ENCODE measurements around the gene INHBB. TPM values are rescaled to one million over a fixed set of nuclear protein-coding genes. Genes with fewer than 3 reads are reported as not detected.

The INHBB gene
- 0.01 TPM for polyA plus RNA-seq (2013, experiment 1 of 2)
- polyA plus RNA-seq (2013, experiment 2 of 2): 0.01 TPM

GRCh38 chr2:120346026-120346666 lies at the start of gene INHBB:
TSS of gene INHBB (plus strand) at chr2:120346136. CDS start at chr2:120346189, 53 bp downstream.
- Histone ChIP-seq H2BK120ac (ENCODE audit: low read depth, low read length) (no peak within 1 kb of the TSS), H3K27ac (ENCODE audit: low read length, poor library complexity, severe bottlenecking) (no peak within 1 kb of the TSS), H3K23ac (ENCODE audit: low read length in 2 of 2) (peak within 1 kb of the TSS in 1 of 2 experiments; percentile 37), H3K79me1 (replicated peaks; ENCODE audit: low read length, poor library complexity, severe bottlenecking) (no peaks in the 10 kb centered on the region), H3K9ac (ENCODE audit: low read length) (no peak within 1 kb of the TSS), H3K27me3 (ENCODE audit: control insufficient read depth in 1 of 2, insufficient read depth in 1 of 2, low read length in 2 of 2) (peaks cover 74 to 77% of the 10 kb centered on the region in 2 experiments), H2BK12ac (ENCODE audit: low read length in 2 of 2) (no peak within 1 kb of the TSS), H4K8ac (ENCODE audit: low read length) (no peak within 1 kb of the TSS), H3K18ac (ENCODE audit: low read depth in 1 of 2, low read length in 2 of 2) (no peak within 1 kb of the TSS), H2BK15ac (ENCODE audit: low read depth, poor library complexity, severe bottlenecking) (no peak within 1 kb of the TSS), H3K4me1 (ENCODE audit: control insufficient read depth, insufficient read depth, low read depth, low read length) (peaks cover 41% of the 10 kb centered on the region), H2AK5ac (ENCODE audit: low read length, severe bottlenecking) (no peak within 1 kb of the TSS), H3K14ac (ENCODE audit: low read length in 2 of 2) (no peak within 1 kb of the TSS), H4K91ac (ENCODE audit: low read length) (no peak within 1 kb of the TSS), H2BK5ac (ENCODE audit: low read depth, low read length, poor library complexity, severe bottlenecking) (no peak within 1 kb of the TSS), H2AFZ (ENCODE audit: low read depth, low read length) (no peak within 1 kb of the TSS), H3K4me3 (ENCODE audit: insufficient read depth in 1 of 2, low read depth in 1 of 2, low read length in 2 of 2) (peak within 1 kb of the TSS; percentile 43 to 53), H3K9me3 (ENCODE audit: control insufficient read depth, low read length) (no peaks in the 10 kb centered on the region), H3K4me2 (ENCODE audit: low read length, poor library complexity, severe bottlenecking) (peak within 1 kb of the TSS; percentile 96), H3K4ac (ENCODE audit: low read depth in 1 of 2, low read length in 2 of 2) (no peak within 1 kb of the TSS), H3K36me3 (ENCODE audit: control insufficient read depth in 1 of 2, insufficient read depth in 2 of 2, low read depth in 1 of 2, low read length in 2 of 2) (no peaks in the 10 kb centered on the region)
- 4% methylated on average over 31 of the region's 99 CpGs for WGBS
- DNase-seq: no peak

- Histone ChIP-seq H3K14ac (ENCODE audit: low read length in 2 of 2) (no peak overlapping the region), H2AK5ac (ENCODE audit: low read length, severe bottlenecking) (no peak overlapping the region), H4K91ac (ENCODE audit: low read length) (no peak overlapping the region), H3K9me3 (ENCODE audit: control insufficient read depth, low read length) (no peaks in the 10 kb centered on the region), H3K4me1 (ENCODE audit: control insufficient read depth, insufficient read depth, low read depth, low read length) (peaks cover 11% of the 10 kb centered on the region), H3K23ac (ENCODE audit: low read length in 2 of 2) (no peak overlapping the region), H3K9ac (ENCODE audit: low read length) (no peak overlapping the region), H3K79me1 (replicated peaks; ENCODE audit: low read length, poor library complexity, severe bottlenecking) (peaks cover 15% of the 10 kb centered on the region), H3K36me3 (ENCODE audit: control insufficient read depth in 1 of 2, insufficient read depth in 2 of 2, low read depth in 1 of 2, low read length in 2 of 2) (peaks cover 23 to 81% of the 10 kb centered on the region in 2 experiments), H2AFZ (ENCODE audit: low read depth, low read length) (no peak overlapping the region), H3K4me2 (ENCODE audit: low read length, poor library complexity, severe bottlenecking) (no peak overlapping the region), H2BK120ac (ENCODE audit: low read depth, low read length) (no peak overlapping the region), H3K27ac (ENCODE audit: low read length, poor library complexity, severe bottlenecking) (no peak overlapping the region), H3K18ac (ENCODE audit: low read depth in 1 of 2, low read length in 2 of 2) (no peak overlapping the region), H2BK15ac (ENCODE audit: low read depth, poor library complexity, severe bottlenecking) (no peak overlapping the region), H3K4me3 (ENCODE audit: insufficient read depth in 1 of 2, low read depth in 1 of 2, low read length in 2 of 2) (no peak overlapping the region), H2BK5ac (ENCODE audit: low read depth, low read length, poor library complexity, severe bottlenecking) (no peak overlapping the region), H3K27me3 (ENCODE audit: control insufficient read depth in 1 of 2, insufficient read depth in 1 of 2, low read length in 2 of 2) (no peaks in the 10 kb centered on the region), H3K4ac (ENCODE audit: low read depth in 1 of 2, low read length in 2 of 2) (no peak overlapping the region), H4K8ac (ENCODE audit: low read length) (no peak overlapping the region), H2BK12ac (ENCODE audit: low read length in 2 of 2) (no peak overlapping the region)
- 15% methylated on average over 4 of the region's 7 CpGs for WGBS
- peak; percentile 83 for DNase-seq
These were observed 47.6 kb upstream of the INHBB start for GRCh38 chr2:120298173-120298835.

GRCh38 chr2:120299004-120299403 lies 46.9 kb upstream of the INHBB start:
- Histone ChIP-seq H3K9ac (ENCODE audit: low read length) (no peak overlapping the region), H2BK15ac (ENCODE audit: low read depth, poor library complexity, severe bottlenecking) (peak overlapping the region; percentile 30), H2AFZ (ENCODE audit: low read depth, low read length) (no peak overlapping the region), H3K27me3 (ENCODE audit: control insufficient read depth in 1 of 2, insufficient read depth in 1 of 2, low read length in 2 of 2) (no peaks in the 10 kb centered on the region), H3K4me3 (ENCODE audit: insufficient read depth in 1 of 2, low read depth in 1 of 2, low read length in 2 of 2) (no peak overlapping the region), H2AK5ac (ENCODE audit: low read length, severe bottlenecking) (no peak overlapping the region), H3K18ac (ENCODE audit: low read depth in 1 of 2, low read length in 2 of 2) (peak overlapping the region in 1 of 2 experiments; percentile 75), H2BK5ac (ENCODE audit: low read depth, low read length, poor library complexity, severe bottlenecking) (no peak overlapping the region), H4K8ac (ENCODE audit: low read length) (no peak overlapping the region), H3K14ac (ENCODE audit: low read length in 2 of 2) (peak overlapping the region in 1 of 2 experiments; percentile 2), H4K91ac (ENCODE audit: low read length) (no peak overlapping the region), H3K9me3 (ENCODE audit: control insufficient read depth, low read length) (no peaks in the 10 kb centered on the region), H3K23ac (ENCODE audit: low read length in 2 of 2) (no peak overlapping the region), H2BK12ac (ENCODE audit: low read length in 2 of 2) (peak overlapping the region; percentile 14 to 59), H3K4ac (ENCODE audit: low read depth in 1 of 2, low read length in 2 of 2) (no peak overlapping the region), H3K27ac (ENCODE audit: low read length, poor library complexity, severe bottlenecking) (no peak overlapping the region), H3K4me2 (ENCODE audit: low read length, poor library complexity, severe bottlenecking) (no peak overlapping the region), H3K36me3 (ENCODE audit: control insufficient read depth in 1 of 2, insufficient read depth in 2 of 2, low read depth in 1 of 2, low read length in 2 of 2) (peaks cover 28 to 81% of the 10 kb centered on the region in 2 experiments), H3K79me1 (replicated peaks; ENCODE audit: low read length, poor library complexity, severe bottlenecking) (peaks cover 14% of the 10 kb centered on the region), H2BK120ac (ENCODE audit: low read depth, low read length) (no peak overlapping the region), H3K4me1 (ENCODE audit: control insufficient read depth, insufficient read depth, low read depth, low read length) (peaks cover 9% of the 10 kb centered on the region)
- DNase-seq: no peak
- 97% methylated on average over 6 of the region's 9 CpGs for WGBS

GRCh38 chr2:120299561-120299960 lies 46.4 kb upstream of the INHBB start:
- no peak overlapping the region for H4K8ac ChIP-seq (ENCODE audit: low read length)
- H2AK5ac ChIP-seq (ENCODE audit: low read length, severe bottlenecking): no peak overlapping the region
- peaks cover 28 to 79% of the 10 kb centered on the region in 2 experiments for H3K36me3 ChIP-seq (ENCODE audit: control insufficient read depth in 1 of 2, insufficient read depth in 2 of 2, low read depth in 1 of 2, low read length in 2 of 2)
- peaks cover 14% of the 10 kb centered on the region for H3K79me1 ChIP-seq (replicated peaks; ENCODE audit: low read length, poor library complexity, severe bottlenecking)
- no peaks in the 10 kb centered on the region for H3K27me3 ChIP-seq (ENCODE audit: control insufficient read depth in 1 of 2, insufficient read depth in 1 of 2, low read length in 2 of 2)
- no peak overlapping the region for H3K14ac ChIP-seq (ENCODE audit: low read length in 2 of 2)
- H3K9me3 ChIP-seq (ENCODE audit: control insufficient read depth, low read length): no peaks in the 10 kb centered on the region
- no peak overlapping the region for H3K9ac ChIP-seq (ENCODE audit: low read length)
- peaks cover 9% of the 10 kb centered on the region for H3K4me1 ChIP-seq (ENCODE audit: control insufficient read depth, insufficient read depth, low read depth, low read length)
- H2BK120ac ChIP-seq (ENCODE audit: low read depth, low read length): no peak overlapping the region
- H2BK12ac ChIP-seq (ENCODE audit: low read length in 2 of 2): no peak overlapping the region
- H3K4me2 ChIP-seq (ENCODE audit: low read length, poor library complexity, severe bottlenecking): no peak overlapping the region
- DNase-seq: peak; percentile 38
- no peak overlapping the region for H2BK15ac ChIP-seq (ENCODE audit: low read depth, poor library complexity, severe bottlenecking)
- H2AFZ ChIP-seq (ENCODE audit: low read depth, low read length): no peak overlapping the region
- H3K4ac ChIP-seq (ENCODE audit: low read depth in 1 of 2, low read length in 2 of 2): no peak overlapping the region
- H2BK5ac ChIP-seq (ENCODE audit: low read depth, low read length, poor library complexity, severe bottlenecking): no peak overlapping the region
- H3K23ac ChIP-seq (ENCODE audit: low read length in 2 of 2): no peak overlapping the region
- 80% methylated on average over 6 of the region's 6 CpGs for WGBS
- H3K4me3 ChIP-seq (ENCODE audit: insufficient read depth in 1 of 2, low read depth in 1 of 2, low read length in 2 of 2): no peak overlapping the region
- H4K91ac ChIP-seq (ENCODE audit: low read length): no peak overlapping the region
- no peak overlapping the region for H3K18ac ChIP-seq (ENCODE audit: low read depth in 1 of 2, low read length in 2 of 2)
- no peak overlapping the region for H3K27ac ChIP-seq (ENCODE audit: low read length, poor library complexity, severe bottlenecking)
